Heart left ventricle (tissue), 13 donors: ENCODE data around the gene GPR183.

Experiments used
- POLR2A ChIP-seq, 2 donors: fragments of 450-650 bp; IDR thresholded peaks; one replicate each; pipeline ENCODE4 v1.6.1; 2017; ENCODE audit warnings: antibody characterized with exemption in 2 of 2, mild to moderate bottlenecking in 2 of 2, moderate library complexity in 2 of 2
- TF ChIP-seq, protein P1 (sequence below), 12 donors: fragments of 200-600 bp; sonication (generic) in 4 of 12; IDR thresholded peaks; one replicate each; pipeline versions ENCODE4 v1.5.0 to v1.8.0; 2018 to 2022; ENCODE audit warnings: antibody characterized with exemption in 12 of 12, mild to moderate bottlenecking in 5 of 12
- donor health status: ischemic (EF 13 %, LVEDD 7.1; RV severe dilation, severe dysfunction).
- donor health status: DM: no; HTN: yes; CAD: no.
- donor health status: DM: no; HTN: no; CAD: no.
- donor health status: ischemic (EF 25% LVEDD 6.9; RV normal size, moderate dysfunction).
- donor health status: ischemic (EF 25% LVEDD 5.7; RV mildly dilated, moderate dysfunction).
- donor health status: ischemic (EF 35%, LVEDD 5.7; RV mildly dilated, moderate dysfunction).
- donor health status: nonischemic (EF 11% LVEDD 7.7; RV severe dilation, severe dysfunction).
- donor health status: DM: yes; HTN: yes; CAD: no.
- donor health status: PGD.
- donor health status: ischemic (EF 29% LVEDD 5.4; RV normal size, mild dysfunction).
- donor health status: nonischemic (EF 23%, LVEDD 6.1; RV moderate dilation, normal function).

DNA sequence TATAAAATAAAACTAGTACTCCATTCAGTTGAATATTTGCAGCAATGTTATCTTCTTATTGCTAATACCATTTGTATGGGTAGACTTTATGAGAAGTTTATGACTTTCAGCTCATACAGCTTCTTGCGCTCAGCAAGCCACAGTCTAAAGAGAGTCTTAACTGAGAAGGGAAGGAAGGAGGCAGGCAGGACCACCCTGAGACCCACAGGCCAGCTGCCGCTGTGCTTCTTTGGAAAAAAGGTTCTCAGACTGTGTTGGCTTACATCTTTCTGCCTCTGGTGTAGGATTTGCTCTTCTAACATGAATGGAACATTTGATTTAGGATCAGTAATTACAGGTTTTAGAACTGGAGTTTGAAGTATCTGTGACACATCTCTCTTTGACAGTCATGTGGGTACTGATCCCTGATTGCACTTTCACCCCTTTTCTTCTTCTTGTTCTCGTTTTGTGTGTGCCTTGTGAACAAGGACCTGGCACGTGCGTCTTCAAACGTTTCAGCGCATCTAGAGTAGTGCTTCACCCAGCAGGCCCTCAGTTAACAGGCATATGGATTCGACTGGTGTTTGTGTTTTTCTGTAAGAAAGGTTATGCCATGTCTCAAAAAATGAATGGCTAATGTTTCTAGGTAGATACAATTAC, 41.9 kb downstream of the GPR183 start:
- TF ChIP-seq, protein P1, sequence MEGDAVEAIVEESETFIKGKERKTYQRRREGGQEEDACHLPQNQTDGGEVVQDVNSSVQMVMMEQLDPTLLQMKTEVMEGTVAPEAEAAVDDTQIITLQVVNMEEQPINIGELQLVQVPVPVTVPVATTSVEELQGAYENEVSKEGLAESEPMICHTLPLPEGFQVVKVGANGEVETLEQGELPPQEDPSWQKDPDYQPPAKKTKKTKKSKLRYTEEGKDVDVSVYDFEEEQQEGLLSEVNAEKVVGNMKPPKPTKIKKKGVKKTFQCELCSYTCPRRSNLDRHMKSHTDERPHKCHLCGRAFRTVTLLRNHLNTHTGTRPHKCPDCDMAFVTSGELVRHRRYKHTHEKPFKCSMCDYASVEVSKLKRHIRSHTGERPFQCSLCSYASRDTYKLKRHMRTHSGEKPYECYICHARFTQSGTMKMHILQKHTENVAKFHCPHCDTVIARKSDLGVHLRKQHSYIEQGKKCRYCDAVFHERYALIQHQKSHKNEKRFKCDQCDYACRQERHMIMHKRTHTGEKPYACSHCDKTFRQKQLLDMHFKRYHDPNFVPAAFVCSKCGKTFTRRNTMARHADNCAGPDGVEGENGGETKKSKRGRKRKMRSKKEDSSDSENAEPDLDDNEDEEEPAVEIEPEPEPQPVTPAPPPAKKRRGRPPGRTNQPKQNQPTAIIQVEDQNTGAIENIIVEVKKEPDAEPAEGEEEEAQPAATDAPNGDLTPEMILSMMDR (IDR thresholded peaks at IDR 0.05): no peak
- TF ChIP-seq POLR2A (IDR thresholded peaks at IDR 0.05): no peak
